H1 (cell line): ENCODE data around the gene IL21. TPM values are rescaled to one million over a fixed set of nuclear protein-coding genes. Genes with fewer than 3 reads are reported as not detected.

ENCODE experiments used
- GTF2F1 ChIP-seq: IDR thresholded peaks from 2 replicates; pipeline ENCODE4 v1.6.1; 2012; ENCODE audit warnings: low read depth, low read length, improper control_type of control experiment, borderline replicate concordance
- polyA plus RNA-seq, 7 experiments: library from polyadenylated mRNA; depleted of rRNA in 3 of 7; stranded (reverse) in 5 of 7; unstranded in 2 of 7; fragments of >200 nt in 5 of 7; fragments of 200-250 nt in 2 of 7; gene quantifications; 1 replicate in 5 of 7; 2 replicates in 1 of 7; 4 replicates in 1 of 7; pipeline versions ENCODE4 v1.2.1 to v1.2.3, GENCODE V29; 2011 to 2013; ENCODE audit warnings: missing spikeins in 2 of 7, mixed read lengths in 2 of 7
- total RNA-seq: library from RNA; stranded (reverse); fragmentation: NEBNext Ultra II Directional; extraction: Animal tissue kit (Norgen Biotek cat#: 25700); gene quantifications from 2 replicates; pipeline ENCODE4 v1.2.1, GENCODE V29; 2021
- TF ChIP-seq, protein P1 (sequence below), 3 experiments: IDR thresholded peaks; 1 replicate in 2 of 3; 2 replicates in 1 of 3; pipeline versions ENCODE4 v1.5.1 to v1.6.1; 2011; ENCODE audit warnings: low read length in 3 of 3, mild to moderate bottlenecking in 3 of 3, inconsistent platforms in 2 of 3, low read depth in 1 of 3, moderate library complexity in 1 of 3; ENCODE audit not compliant: insufficient read depth in 1 of 3; ENCODE audit errors: control extremely low read depth in 1 of 3

The IL21 gene
- total and polyA plus RNA-seq, 2 of the 8 experiments (the other 6 are each of a cell fraction or from before 2014, with no cell fraction given), result not detected

DNA sequence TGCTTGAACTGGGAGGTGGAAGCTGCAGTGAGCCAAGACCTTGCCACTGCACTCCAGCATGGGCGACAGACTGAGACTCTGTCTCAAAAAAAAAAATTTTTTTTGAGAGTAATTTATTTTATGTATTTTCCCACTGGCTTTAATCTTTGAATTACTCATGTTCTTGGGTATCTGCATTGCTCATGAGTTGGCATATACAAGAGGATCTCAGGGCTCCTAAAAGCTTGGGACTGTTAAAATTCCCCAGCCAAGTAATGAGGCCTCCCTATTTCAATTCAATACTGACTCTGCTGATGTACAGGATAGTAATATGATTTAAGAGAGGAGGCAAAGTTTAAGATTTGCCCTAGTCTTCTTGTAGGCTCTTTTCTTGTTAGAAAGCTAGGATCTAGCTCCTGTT is 6.2 kb downstream of the IL21 start (continued):
- TF ChIP-seq, protein P1, sequence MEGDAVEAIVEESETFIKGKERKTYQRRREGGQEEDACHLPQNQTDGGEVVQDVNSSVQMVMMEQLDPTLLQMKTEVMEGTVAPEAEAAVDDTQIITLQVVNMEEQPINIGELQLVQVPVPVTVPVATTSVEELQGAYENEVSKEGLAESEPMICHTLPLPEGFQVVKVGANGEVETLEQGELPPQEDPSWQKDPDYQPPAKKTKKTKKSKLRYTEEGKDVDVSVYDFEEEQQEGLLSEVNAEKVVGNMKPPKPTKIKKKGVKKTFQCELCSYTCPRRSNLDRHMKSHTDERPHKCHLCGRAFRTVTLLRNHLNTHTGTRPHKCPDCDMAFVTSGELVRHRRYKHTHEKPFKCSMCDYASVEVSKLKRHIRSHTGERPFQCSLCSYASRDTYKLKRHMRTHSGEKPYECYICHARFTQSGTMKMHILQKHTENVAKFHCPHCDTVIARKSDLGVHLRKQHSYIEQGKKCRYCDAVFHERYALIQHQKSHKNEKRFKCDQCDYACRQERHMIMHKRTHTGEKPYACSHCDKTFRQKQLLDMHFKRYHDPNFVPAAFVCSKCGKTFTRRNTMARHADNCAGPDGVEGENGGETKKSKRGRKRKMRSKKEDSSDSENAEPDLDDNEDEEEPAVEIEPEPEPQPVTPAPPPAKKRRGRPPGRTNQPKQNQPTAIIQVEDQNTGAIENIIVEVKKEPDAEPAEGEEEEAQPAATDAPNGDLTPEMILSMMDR (IDR thresholded peaks at IDR 0.05; ENCODE audit: control extremely low read depth in 1 of 3, insufficient read depth in 1 of 3, low read depth in 1 of 3, low read length in 3 of 3), result no peak
- TF ChIP-seq GTF2F1, result no peak
